IMR-90 (cell line): ENCODE data around the gene SLC7A6. TPM values are rescaled to one million over a fixed set of nuclear protein-coding genes. Genes with fewer than 3 reads are reported as not detected.

Experiments used
- ATAC-seq: fragments of 200-7000 bp; cut with Tn5 transposase; 2 replicates; pipeline ENCODE4 v1.9.1; 2020; ENCODE audit warnings: low read depth, mild to moderate bottlenecking, moderate library complexity
- BruUV-seq: library from RNA; stranded (reverse); fragments of 400-500 nt; replicated peaks from 2 replicates; lab custom pipeline; 2021; lab: Mats Ljungman, UMichigan
- CTCF ChIA-PET: fragments of 300-600 bp; formaldehyde crosslinking; extraction: SDS; loops from one replicate; lab custom pipeline; 2021; ENCODE audit warnings: antibody characterized with exemption; lab: Yijun Ruan, JAX
- POLR2A ChIA-PET: fragments of 300-600 bp; sonication (Branson Sonifier 250); formaldehyde crosslinking; loops from one replicate; lab custom pipeline; 2022; ENCODE audit warnings: antibody characterized with exemption; ENCODE audit not compliant: unreplicated experiment; lab: Charles Lee
- DNase-seq: peaks from one replicate; pipeline ENCODE4 v3.0.0; 2013
- H2AFZ ChIP-seq: replicated peaks from 2 replicates; pipeline ENCODE3; 2013; ENCODE audit warnings: low read length, mild to moderate bottlenecking; ENCODE audit not compliant: poor library complexity
- H2AK5ac ChIP-seq: 2 replicates; pipeline ENCODE4 v1.6.1; 2013; ENCODE audit warnings: low read depth, low read length, inconsistent platforms
- H2AK9ac ChIP-seq: replicated peaks from 2 replicates; pipeline ENCODE3; 2013; ENCODE audit warnings: mild to moderate bottlenecking, low read depth, low read length, moderate library complexity; ENCODE audit not compliant: poor library complexity
- H2BK120ac ChIP-seq: 2 replicates; pipeline ENCODE4 v1.6.1; 2013; ENCODE audit warnings: low read depth, low read length, inconsistent platforms
- H2BK15ac ChIP-seq: 3 replicates; pipeline ENCODE4 v1.6.1; 2013; ENCODE audit warnings: low read depth, low read length, inconsistent platforms
- H2BK20ac ChIP-seq: 2 replicates; pipeline ENCODE4 v1.6.1; 2013; ENCODE audit warnings: low read depth, mild to moderate bottlenecking, inconsistent platforms, low read length, moderate library complexity
- H2BK5ac ChIP-seq: 2 replicates; pipeline ENCODE4 v1.6.1; 2013; ENCODE audit warnings: mild to moderate bottlenecking, low read depth, low read length, inconsistent platforms; ENCODE audit not compliant: poor library complexity, severe bottlenecking
- H3K14ac ChIP-seq: replicated peaks from 2 replicates; pipeline ENCODE4 v1.6.1; 2013; ENCODE audit warnings: low read depth, low read length, inconsistent platforms
- H3K18ac ChIP-seq: 2 replicates; pipeline ENCODE4 v1.6.1; 2013; ENCODE audit warnings: low read depth, low read length, control low read depth
- H3K23ac ChIP-seq: 2 replicates; pipeline ENCODE4 v1.6.1; 2013; ENCODE audit warnings: low read depth, low read length, inconsistent platforms
- H3K27ac ChIP-seq: 2 replicates; pipeline ENCODE4 v1.5.1; 2013; ENCODE audit warnings: mild to moderate bottlenecking, control low read depth, low read length; ENCODE audit not compliant: insufficient read depth
- H3K27me3 ChIP-seq: 2 replicates; pipeline ENCODE4 v1.6.1; 2013; ENCODE audit warnings: low read length; ENCODE audit not compliant: control insufficient read depth, insufficient read depth
- H3K36me3 ChIP-seq: 2 replicates; pipeline ENCODE4 v1.6.1; 2013; ENCODE audit warnings: low read length, mixed read lengths; ENCODE audit not compliant: control insufficient read depth, insufficient read depth
- H3K4ac ChIP-seq: 2 replicates; pipeline ENCODE4 v1.6.1; 2013; ENCODE audit warnings: low read depth, low read length, inconsistent platforms
- H3K4me1 ChIP-seq: 2 replicates; pipeline ENCODE4 v1.6.1; 2013; ENCODE audit warnings: low read length, mixed read lengths; ENCODE audit not compliant: control insufficient read depth, insufficient read depth
- H3K4me2 ChIP-seq: 2 replicates; pipeline ENCODE4 v1.6.1; 2013; ENCODE audit warnings: low read depth, mild to moderate bottlenecking, control low read depth, low read length, moderate library complexity
- H3K4me3 ChIP-seq: 2 replicates; pipeline ENCODE4 v1.5.1; 2013; ENCODE audit warnings: low read depth, mild to moderate bottlenecking, control low read depth, low read length, moderate library complexity; ENCODE audit not compliant: insufficient read depth
- H3K56ac ChIP-seq: 2 replicates; pipeline ENCODE4 v1.6.1; 2013; ENCODE audit warnings: low read length, inconsistent platforms; ENCODE audit not compliant: insufficient read depth; ENCODE audit errors: extremely low read depth
- H3K79me1 ChIP-seq, 2 experiments: 2 replicates each; pipeline ENCODE4 v1.6.1; 2013; ENCODE audit warnings: low read length in 2 of 2, inconsistent platforms in 1 of 2, low read depth in 1 of 2
- H3K9ac ChIP-seq: 2 replicates; pipeline ENCODE4 v1.6.1; 2013; ENCODE audit warnings: low read depth, low read length, control low read depth
- H3K9me1 ChIP-seq: 2 replicates; pipeline ENCODE4 v1.6.1; 2013; ENCODE audit warnings: low read length, inconsistent platforms; ENCODE audit not compliant: insufficient read depth
- H3K9me3 ChIP-seq: 2 replicates; pipeline ENCODE4 v1.6.1; 2013; ENCODE audit warnings: low read length; ENCODE audit not compliant: control insufficient read depth, insufficient read depth
- H4K20me1 ChIP-seq: 2 replicates; pipeline ENCODE4 v1.6.1; 2013; ENCODE audit warnings: low read length, inconsistent platforms; ENCODE audit not compliant: insufficient read depth
- H4K5ac ChIP-seq: 2 replicates; pipeline ENCODE4 v1.6.1; 2013; ENCODE audit warnings: mild to moderate bottlenecking, low read depth, low read length, control low read depth
- H4K8ac ChIP-seq, 2 experiments: 2 replicates each; pipeline ENCODE4 v1.6.1; 2013; ENCODE audit warnings: low read depth in 2 of 2, low read length in 2 of 2, control low read depth in 1 of 2, inconsistent platforms in 1 of 2
- H4K91ac ChIP-seq: 2 replicates; pipeline ENCODE4 v1.6.1; 2013; ENCODE audit warnings: low read depth, low read length, inconsistent platforms; ENCODE audit not compliant: insufficient read depth
- CTCF ChIP-seq: conservative IDR thresholded peaks from 2 replicates; pipeline ENCODE4 v1.5.1; 2012; ENCODE audit warnings: mild to moderate bottlenecking, low read depth, low read length, improper control_type of control experiment
- MAFK ChIP-seq: IDR thresholded peaks from 2 replicates; pipeline ENCODE4 v1.6.1; 2012; ENCODE audit warnings: low read depth, low read length, improper control_type of control experiment
- MXI1 ChIP-seq: IDR thresholded peaks from 2 replicates; pipeline ENCODE4 v1.6.1; 2012; ENCODE audit warnings: low read depth, mild to moderate bottlenecking, low read length, moderate library complexity, borderline replicate concordance
- NFE2L2 ChIP-seq: fragments of 150-350 bp; IDR thresholded peaks from 2 replicates; pipeline ENCODE4 v1.6.1; 2016; ENCODE audit warnings: low read depth, mild to moderate bottlenecking, low read length
- POLR2A ChIP-seq: IDR thresholded peaks from 2 replicates; pipeline ENCODE4 v1.6.1; 2012; ENCODE audit warnings: mild to moderate bottlenecking, low read depth, low read length
- RAD21 ChIP-seq: IDR thresholded peaks from 2 replicates; pipeline ENCODE4 v1.6.1; 2012; ENCODE audit warnings: low read length, improper control_type of control experiment
- RCOR1 ChIP-seq: IDR thresholded peaks from 2 replicates; pipeline ENCODE4 v1.6.1; 2012; ENCODE audit warnings: mild to moderate bottlenecking, low read length, improper control_type of control experiment; ENCODE audit not compliant: insufficient replicate concordance
- RFX5 ChIP-seq: IDR thresholded peaks from 2 replicates; pipeline ENCODE4 v1.8.0; 2012; ENCODE audit warnings: low read depth, mild to moderate bottlenecking, low read length, moderate library complexity
- WGBS, 2 experiments: methylation state at CpG; one replicate each; pipeline versions ENCODE4 v1.1.5 to v1.1.7; 2013; ENCODE audit warnings: missing lambda C conversion rate in 2 of 2; ENCODE audit not compliant: insufficient read length in 1 of 2; ENCODE audit errors: extremely low coverage in 2 of 2; 5-methylcytosine and 5-hydroxymethylcytosine counted together
- dilution Hi-C: fragments of 300-500 bp; cut with HindIII; formaldehyde crosslinking; loops from one replicate; pipeline ENCODE4 v1.14.3; 2018; ENCODE audit warnings: low sequenced_read_pairs; ENCODE audit not compliant: unreplicated experiment
- in situ Hi-C: fragments of 300-500 bp; cut with MboI; formaldehyde crosslinking; loops from 3 replicates; pipeline ENCODE4 v1.14.3; 2019; ENCODE audit warnings: low sequenced_read_pairs, inconsistent platforms, mixed read lengths
- intact Hi-C: fragments of 100-400 bp; cut with micrococcal nuclease; formaldehyde crosslinking; loops from 2 replicates; pipeline ENCODE4 v1.10.0; 2022
- polyA plus RNA-seq, 3 experiments: library from polyadenylated mRNA; depleted of rRNA; stranded (reverse); fragments of >200 nt; gene quantifications; 2 replicates each; pipeline ENCODE4 v1.2.3, GENCODE V29; 2012; ENCODE audit warnings: low replicate concordance in 1 of 3
- total RNA-seq: library from RNA; depleted of rRNA; stranded (reverse); fragments of >200 nt; gene quantifications from 2 replicates; pipeline ENCODE4 v1.2.3, GENCODE V29; 2012

Gene SLC7A6
- total and polyA plus RNA-seq, 2 of the 4 experiments (the other 2 are of a cell fraction), result 29.4 to 36.1 TPM

GRCh38 chr16:68226116-68226515 lies 38.2 kb upstream of the SLC7A6 start:
- Histone ChIP-seq H2BK20ac (no peak overlapping the region), H3K27ac (no peak overlapping the region), H3K9me1 (no peaks in the 10 kb centered on the region), H3K56ac (no peak overlapping the region), H3K4me2 (no peak overlapping the region), H2BK15ac (no peak overlapping the region), H4K20me1 (0 out of 2 replicates have a peak, but pooled peaks cover 3% of the 10 kb centered on the region), H3K9ac (no peak overlapping the region), H2AFZ (no peak overlapping the region), H2AK5ac (no peak overlapping the region), H3K23ac (no peak overlapping the region), H3K4me3 (no peak overlapping the region), H3K4me1 (peaks cover 2% of the 10 kb centered on the region), H3K36me3 (peaks cover 8% of the 10 kb centered on the region), H3K27me3 (no peaks in the 10 kb centered on the region), H3K4ac (no peak overlapping the region), H3K14ac (no peak overlapping the region), H4K5ac (no peak overlapping the region), H3K9me3 (no peaks in the 10 kb centered on the region), H4K91ac (no peak overlapping the region), H2BK120ac (no peak overlapping the region), H3K79me1 (peaks cover 0 to 3% of the 10 kb centered on the region in 2 experiments; a peak in 1 of 4 replicates), H2AK9ac (no peak overlapping the region), H3K18ac (no peak overlapping the region), H2BK5ac (no peak overlapping the region), H4K8ac (no peak overlapping the region)
- in situ Hi-C loops, result loop anchor here (10.0 kb wide), 2 partner anchors 131 to 241 kb away; partner anchors contain the start of gene DPEP3
- ChIA-PET CTCF (no interaction called here), POLR2A (no interaction called here)
- dilution Hi-C loops, result no loop called here
- DNase-seq, result no peak
- 92% methylated on average over 2 of the region's 4 CpGs; no CpG with 5 or more reads in 1 of the 2 experiments for WGBS, 2 experiments
- intact Hi-C loops, result loop anchor here (10.0 kb wide), 1 partner anchor 261 kb away; the partner anchor contains the start of gene SLC12A4
- ATAC-seq, result no peak
- TF ChIP-seq CTCF (no peak), POLR2A (no peak), NFE2L2 (no peak), MAFK (no peak), MXI1 (no peak), RFX5 (no peak), RAD21 (no peak), RCOR1 (no peak)
- BruUV-seq, result no TSS peak
